ENCODE results near the gene NSD1. TPM values are rescaled to one million over a fixed set of nuclear protein-coding genes. Genes with fewer than 3 reads are reported as not detected.

The NSD1 gene
- total and polyA plus RNA-seq, 2 of the 8 experiments (the other 6 are each of a cell fraction or from before 2014, with no cell fraction given): 22.8 to 168 TPM

- TF ChIP-seq RFX5 (IDR thresholded peaks at IDR 0.05; ENCODE audit: borderline replicate concordance, low read depth, low read length) (no peak), POU5F1 (IDR thresholded peaks at IDR 0.05; ENCODE audit: low read depth, low read length) (no peak), NRF1 (IDR thresholded peaks at IDR 0.05; ENCODE audit: low read depth, low read length) (no peak), MAFK (IDR thresholded peaks at IDR 0.05; ENCODE audit: low read depth, low read length) (no peak), YY1 (IDR thresholded peaks at IDR 0.05; ENCODE audit: low read depth, low read length) (no peak), JUND (IDR thresholded peaks at IDR 0.05; ENCODE audit: low read length) (no peak), RAD21 (IDR thresholded peaks at IDR 0.05 in 1 of 2, conservative IDR thresholded peaks at IDR 0.05 in 1 of 2; ENCODE audit: low read depth in 2 of 2, low read length in 2 of 2) (no peak), SUZ12 (IDR thresholded peaks at IDR 0.05; ENCODE audit: low read length) (no peak)
Observed at GRCh38 chr5:177124486-177124991, 9.0 kb upstream of the NSD1 start (continued).
